SU-DHL-6 (cell line): Measurements from ENCODE around the gene B4GALNT4.

Experiments
- H2AFZ ChIP-seq: fragments of 200-600 bp; sonication (generic); 2 replicates; pipeline ENCODE4 v1.6.1; 2014; ENCODE audit warnings: low read depth, mild to moderate bottlenecking, moderate library complexity, mixed read lengths, antibody characterized with exemption, low read length; ENCODE audit not compliant: severe bottlenecking
- H3F3A ChIP-seq: fragments of 200-600 bp; shearing (Covaris generic); 2 replicates; pipeline ENCODE4 v1.6.0; 2016; ENCODE audit warnings: antibody characterized with exemption, mild to moderate bottlenecking; ENCODE audit not compliant: insufficient read depth
- H3K27ac ChIP-seq: fragments of 200-600 bp; sonication (generic); 2 replicates; pipeline ENCODE4 v1.5.1; 2016; ENCODE audit warnings: low read depth, mild to moderate bottlenecking, low read length, moderate library complexity, mixed read lengths
- H3K27me3 ChIP-seq: fragments of 200-600 bp; sonication (generic), shearing (Covaris generic); 2 replicates; pipeline ENCODE4 v1.6.0; 2014; ENCODE audit warnings: mild to moderate bottlenecking, low read length
- H3K36me3 ChIP-seq: fragments of 200-600 bp; sonication (generic); 2 replicates; pipeline ENCODE4 v1.6.1; 2014; ENCODE audit warnings: mild to moderate bottlenecking, low read length, mixed read lengths
- H3K4me2 ChIP-seq: fragments of 300-600, 200-600 bp; shearing (Covaris generic), sonication (generic); 2 replicates; pipeline ENCODE4 v1.6.0; 2014; ENCODE audit warnings: low read length, low read depth, mild to moderate bottlenecking; ENCODE audit not compliant: poor library complexity, severe bottlenecking
- H3K4me3 ChIP-seq: fragments of 200-600 bp; sonication (generic); 2 replicates; pipeline ENCODE4 v1.5.1; 2014; ENCODE audit warnings: antibody characterized with exemption, low read length, mild to moderate bottlenecking, mixed read lengths; ENCODE audit not compliant: insufficient read depth, poor library complexity, severe bottlenecking
- H3K79me2 ChIP-seq: fragments of 200-600 bp; sonication (generic); 2 replicates; pipeline ENCODE4 v1.6.1; 2014; ENCODE audit warnings: mild to moderate bottlenecking, low read length, moderate library complexity; ENCODE audit not compliant: insufficient read depth
- H3K9ac ChIP-seq: fragments of 200-600 bp; sonication (generic); 2 replicates; pipeline ENCODE4 v1.7.0; 2014; ENCODE audit warnings: mild to moderate bottlenecking, low read length
- H3K9me2 ChIP-seq: fragments of 200-600 bp; sonication (generic); replicated peaks from 2 replicates; pipeline ENCODE4 v1.6.1; 2014; ENCODE audit warnings: low read length; ENCODE audit not compliant: insufficient read depth
- H3K9me3 ChIP-seq: fragments of 200-600 bp; sonication (generic); 2 replicates; pipeline ENCODE4 v1.6.1; 2014; ENCODE audit warnings: low read length, mixed read lengths; ENCODE audit not compliant: insufficient read depth
- H4K20me1 ChIP-seq: fragments of 200-600 bp; sonication (generic); 2 replicates; pipeline ENCODE4 v1.6.1; 2014; ENCODE audit warnings: low read depth, mild to moderate bottlenecking, antibody characterized with exemption, low read length, moderate library complexity, mixed read lengths
- EZH2phosphoT487 ChIP-seq: fragments of 200-600 bp; sonication (generic), shearing (Covaris generic); conservative IDR thresholded peaks from 2 replicates; pipeline ENCODE4 v1.6.1; 2018; ENCODE audit warnings: mild to moderate bottlenecking, antibody characterized with exemption, low read length, moderate library complexity, mixed read lengths
- TF ChIP-seq, protein P1 (sequence below): fragments of 200-600 bp; sonication (generic); IDR thresholded peaks from one replicate; pipeline ENCODE4 v1.5.1; 2017; ENCODE audit warnings: antibody characterized with exemption, mild to moderate bottlenecking, low read length, moderate library complexity; ENCODE audit not compliant: insufficient read depth, poor library complexity, severe bottlenecking

Gene B4GALNT4

DNA sequence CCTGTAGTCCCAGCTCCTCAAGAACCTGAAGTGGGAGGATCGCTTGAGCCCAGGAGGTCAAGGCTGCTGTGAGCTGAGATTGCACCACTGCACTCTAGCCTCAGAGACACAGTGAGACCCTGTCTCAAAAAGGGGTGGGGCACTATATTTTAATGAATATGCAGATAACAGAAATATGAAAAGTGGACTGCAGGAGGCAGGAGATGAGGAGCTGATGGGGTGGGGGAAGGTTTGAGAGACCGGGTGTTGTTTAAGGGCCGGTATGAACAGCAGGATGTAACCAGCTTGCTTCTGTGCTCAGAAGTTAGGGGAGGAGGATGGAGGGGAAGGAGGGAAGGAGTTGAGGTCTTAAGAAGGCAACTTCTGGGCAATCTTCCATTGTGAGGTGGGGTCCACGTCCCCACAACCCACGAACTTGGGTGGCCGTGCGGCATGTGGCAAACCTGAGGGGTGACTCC is 1.3 kb upstream of the B4GALNT4 start:
- H3K9me2 ChIP-seq = no peaks in the 10 kb centered on the region
- no peaks in the 10 kb centered on the region for H3K9me3 ChIP-seq
- H3K79me2 ChIP-seq = no peaks in the 10 kb centered on the region
- H3K4me2 ChIP-seq = no peak overlapping the region
- TF ChIP-seq, protein P1, sequence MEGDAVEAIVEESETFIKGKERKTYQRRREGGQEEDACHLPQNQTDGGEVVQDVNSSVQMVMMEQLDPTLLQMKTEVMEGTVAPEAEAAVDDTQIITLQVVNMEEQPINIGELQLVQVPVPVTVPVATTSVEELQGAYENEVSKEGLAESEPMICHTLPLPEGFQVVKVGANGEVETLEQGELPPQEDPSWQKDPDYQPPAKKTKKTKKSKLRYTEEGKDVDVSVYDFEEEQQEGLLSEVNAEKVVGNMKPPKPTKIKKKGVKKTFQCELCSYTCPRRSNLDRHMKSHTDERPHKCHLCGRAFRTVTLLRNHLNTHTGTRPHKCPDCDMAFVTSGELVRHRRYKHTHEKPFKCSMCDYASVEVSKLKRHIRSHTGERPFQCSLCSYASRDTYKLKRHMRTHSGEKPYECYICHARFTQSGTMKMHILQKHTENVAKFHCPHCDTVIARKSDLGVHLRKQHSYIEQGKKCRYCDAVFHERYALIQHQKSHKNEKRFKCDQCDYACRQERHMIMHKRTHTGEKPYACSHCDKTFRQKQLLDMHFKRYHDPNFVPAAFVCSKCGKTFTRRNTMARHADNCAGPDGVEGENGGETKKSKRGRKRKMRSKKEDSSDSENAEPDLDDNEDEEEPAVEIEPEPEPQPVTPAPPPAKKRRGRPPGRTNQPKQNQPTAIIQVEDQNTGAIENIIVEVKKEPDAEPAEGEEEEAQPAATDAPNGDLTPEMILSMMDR = no peak
- no peak for TF ChIP-seq EZH2phosphoT487
- H3K27ac ChIP-seq = no peak overlapping the region
- H4K20me1 ChIP-seq = no peaks in the 10 kb centered on the region
- H3K9ac ChIP-seq = no peak overlapping the region
- H3K27me3 ChIP-seq = no peaks in the 10 kb centered on the region
- H3F3A ChIP-seq = no peaks in the 10 kb centered on the region
- H3K4me3 ChIP-seq = no peak overlapping the region
- no peak overlapping the region for H2AFZ ChIP-seq
- H3K36me3 ChIP-seq = no peaks in the 10 kb centered on the region

DNA sequence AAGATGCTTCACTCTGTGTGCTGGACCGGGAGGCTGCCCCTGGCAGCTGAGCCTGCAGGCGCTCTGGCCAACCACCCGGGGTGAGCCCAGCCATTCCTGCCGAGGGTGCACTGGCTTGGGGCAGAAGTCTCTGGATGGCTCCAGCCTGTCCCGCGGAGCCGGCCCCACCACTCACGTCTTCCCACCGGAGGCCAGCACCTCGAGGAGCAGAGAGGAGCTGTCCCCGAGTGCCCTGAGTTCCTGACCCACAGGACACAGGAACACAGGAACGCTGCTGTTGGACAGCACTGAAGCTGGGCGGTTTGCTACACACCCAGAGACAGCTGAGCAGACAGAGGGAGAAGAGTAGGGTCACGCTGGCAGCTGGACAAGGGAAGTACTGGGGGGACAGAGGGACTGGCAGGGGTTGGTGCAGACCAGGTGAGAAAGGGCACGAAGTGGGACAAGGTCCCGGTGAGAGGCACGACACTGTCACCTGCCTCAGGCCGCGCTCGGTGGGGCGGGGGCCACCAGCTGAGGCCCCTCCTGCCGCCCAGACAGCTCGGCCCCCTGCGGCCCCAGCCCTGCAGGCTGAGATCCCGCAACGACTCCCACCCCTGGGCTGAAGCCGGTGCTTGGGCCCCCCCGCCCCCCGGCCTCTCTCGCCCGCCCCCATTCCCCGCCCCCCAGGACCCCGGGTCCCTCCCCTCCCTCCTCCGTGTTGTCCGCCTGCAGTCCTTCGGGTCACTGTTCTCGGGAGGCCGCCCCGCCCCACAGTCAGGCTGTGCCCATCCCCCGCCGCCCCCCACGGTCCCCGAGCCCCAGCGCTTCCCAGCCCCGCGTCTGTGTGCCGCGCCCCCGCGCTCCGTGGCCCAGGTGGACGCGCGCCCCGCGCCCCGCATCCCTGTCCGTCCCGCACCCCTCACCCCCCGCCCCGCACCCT is 624 bp upstream of the B4GALNT4 start:
- no peak overlapping the region for H3K27ac ChIP-seq
- no peak overlapping the region for H3K9ac ChIP-seq
- H3K4me2 ChIP-seq = no peak overlapping the region
- no peaks in the 10 kb centered on the region for H3K36me3 ChIP-seq
- H2AFZ ChIP-seq = no peak overlapping the region
- H3K4me3 ChIP-seq = no peak overlapping the region
- H3K27me3 ChIP-seq = no peaks in the 10 kb centered on the region
- no peaks in the 10 kb centered on the region for H3K9me3 ChIP-seq
- H3F3A ChIP-seq = no peaks in the 10 kb centered on the region
- H3K79me2 ChIP-seq = no peaks in the 10 kb centered on the region
- no peak for TF ChIP-seq EZH2phosphoT487
- TF ChIP-seq, protein P1 = no peak
- no peaks in the 10 kb centered on the region for H4K20me1 ChIP-seq
- H3K9me2 ChIP-seq = no peaks in the 10 kb centered on the region

- Histone ChIP-seq H3K27me3 (no peaks in the 10 kb centered on the region), H3K79me2 (no peaks in the 10 kb centered on the region), H2AFZ (no peak overlapping the region), H3K27ac (no peak overlapping the region), H3K9ac (no peak overlapping the region), H3K4me2 (no peak overlapping the region), H4K20me1 (no peaks in the 10 kb centered on the region), H3K4me3 (no peak overlapping the region), H3K9me2 (no peaks in the 10 kb centered on the region), H3K36me3 (no peaks in the 10 kb centered on the region), H3F3A (no peaks in the 10 kb centered on the region), H3K9me3 (no peaks in the 10 kb centered on the region)
- no peak for TF ChIP-seq EZH2phosphoT487
- TF ChIP-seq, protein P1 = no peak
Observed at GRCh38 chr11:370070-370941, 1.0 kb downstream of the B4GALNT4 start.
